GM18858 (cell line): ENCODE measurements around the gene KSR1.

Experiments used
- ATAC-seq: cut with Tn5 transposase; IDR thresholded peaks from one replicate; pipeline ENCODE4 v1.9.1; 2021; ENCODE audit not compliant: unreplicated experiment

The KSR1 gene

GRCh38 chr17:27547301-27547683, 91.0 kb downstream of the KSR1 start:
- no peak for ATAC-seq

GRCh38 chr17:27548369-27548768, 92.1 kb downstream of the KSR1 start:
- no peak for ATAC-seq

GRCh38 chr17:27549251-27549893, 93.1 kb downstream of the KSR1 start:
- ATAC-seq = no peak

GRCh38 chr17:27550291-27550930, 94.2 kb downstream of the KSR1 start:
- ATAC-seq = no peak

- no peak for ATAC-seq
These were observed 94.8 kb downstream of the KSR1 start for GRCh38 chr17:27550974-27551505.

- ATAC-seq = no peak
These were observed 95.5 kb downstream of the KSR1 start for GRCh38 chr17:27551701-27552248.

GRCh38 chr17:27552276-27552732, 96.1 kb downstream of the KSR1 start:
- ATAC-seq = no peak

GRCh38 chr17:27553019-27553511, 96.8 kb downstream of the KSR1 start:
- ATAC-seq = no peak

GRCh38 chr17:27554152-27554551, 97.9 kb downstream of the KSR1 start:
- no peak for ATAC-seq

GRCh38 chr17:27554911-27555310, 98.7 kb downstream of the KSR1 start:
- ATAC-seq = no peak

- no peak for ATAC-seq
These were observed 99.1 kb downstream of the KSR1 start for GRCh38 chr17:27555339-27555738.

- no peak for ATAC-seq
These were observed 102.1 kb downstream of the KSR1 start for GRCh38 chr17:27558341-27558740.

GRCh38 chr17:27558842-27559505, 102.7 kb downstream of the KSR1 start:
- ATAC-seq = no peak

- no peak for ATAC-seq
These were observed 103.5 kb downstream of the KSR1 start for GRCh38 chr17:27559506-27560481.

- ATAC-seq = no peak
These were observed 104.4 kb downstream of the KSR1 start for GRCh38 chr17:27560668-27561067.

- ATAC-seq = no peak
These were observed 106.7 kb downstream of the KSR1 start for GRCh38 chr17:27562777-27563455.

- no peak for ATAC-seq
These were observed 107.3 kb downstream of the KSR1 start for GRCh38 chr17:27563532-27563931.

GRCh38 chr17:27564463-27564862, 108.2 kb downstream of the KSR1 start:
- no peak for ATAC-seq

GRCh38 chr17:27565874-27566670, 109.8 kb downstream of the KSR1 start:
- ATAC-seq = no peak
